Measurements from ENCODE around the gene MT4.

The MT4 gene

DNA sequence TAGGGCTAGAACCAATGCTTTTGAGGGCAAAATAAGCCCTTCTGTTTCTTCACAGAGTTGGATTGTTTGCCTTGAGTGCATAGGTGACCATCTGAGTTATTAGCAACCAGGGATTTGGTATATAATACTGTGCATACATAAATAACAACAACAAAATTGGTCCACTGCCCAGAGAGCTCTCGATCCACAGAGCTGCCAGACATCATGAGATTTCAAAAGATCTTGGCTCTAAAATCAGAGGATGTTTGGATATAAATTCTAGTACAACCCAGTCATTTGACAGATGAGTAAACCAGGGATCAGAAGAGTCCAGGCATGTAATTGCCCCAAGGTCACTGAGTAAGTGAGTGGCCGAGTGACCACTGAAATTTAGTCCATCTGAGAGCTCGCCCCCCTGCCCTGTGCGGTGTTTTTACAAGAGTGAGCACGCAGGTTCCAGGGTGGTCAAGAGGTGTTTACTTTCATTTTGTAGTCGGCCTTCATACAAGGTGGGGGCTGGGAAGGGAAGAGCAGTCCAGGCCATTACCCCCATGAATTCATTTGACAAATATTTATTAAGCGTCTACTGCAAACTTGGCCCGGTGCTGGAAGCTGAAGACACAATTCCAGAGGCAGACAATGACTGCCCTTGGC, 41.7 kb downstream of the MT4 start:
- H3K79me2 ChIP-seq (ENCODE audit: insufficient read depth, low read length), result no peaks in the 10 kb centered on the region
- H3K4me3 ChIP-seq (ENCODE audit: insufficient read depth, low read length, poor library complexity, severe bottlenecking), result no peak overlapping the region
- no peaks in the 10 kb centered on the region for H3F3A ChIP-seq (ENCODE audit: insufficient read depth)
- H2AFZ ChIP-seq (ENCODE audit: low read depth, low read length, severe bottlenecking), result no peak overlapping the region
- no peaks in the 10 kb centered on the region for H3K9me3 ChIP-seq (ENCODE audit: insufficient read depth, low read length)
- no peaks in the 10 kb centered on the region for H4K20me1 ChIP-seq (ENCODE audit: low read depth, low read length)
- H3K4me2 ChIP-seq (ENCODE audit: low read depth, low read length, poor library complexity, severe bottlenecking), result no peak overlapping the region
- no peak overlapping the region for H3K27ac ChIP-seq (ENCODE audit: low read depth, low read length)
- H3K27me3 ChIP-seq (ENCODE audit: low read length), result no peaks in the 10 kb centered on the region
- no peak for TF ChIP-seq EZH2phosphoT487 (conservative IDR thresholded peaks at IDR 0.05; ENCODE audit: low read length)
- TF ChIP-seq, protein P1, sequence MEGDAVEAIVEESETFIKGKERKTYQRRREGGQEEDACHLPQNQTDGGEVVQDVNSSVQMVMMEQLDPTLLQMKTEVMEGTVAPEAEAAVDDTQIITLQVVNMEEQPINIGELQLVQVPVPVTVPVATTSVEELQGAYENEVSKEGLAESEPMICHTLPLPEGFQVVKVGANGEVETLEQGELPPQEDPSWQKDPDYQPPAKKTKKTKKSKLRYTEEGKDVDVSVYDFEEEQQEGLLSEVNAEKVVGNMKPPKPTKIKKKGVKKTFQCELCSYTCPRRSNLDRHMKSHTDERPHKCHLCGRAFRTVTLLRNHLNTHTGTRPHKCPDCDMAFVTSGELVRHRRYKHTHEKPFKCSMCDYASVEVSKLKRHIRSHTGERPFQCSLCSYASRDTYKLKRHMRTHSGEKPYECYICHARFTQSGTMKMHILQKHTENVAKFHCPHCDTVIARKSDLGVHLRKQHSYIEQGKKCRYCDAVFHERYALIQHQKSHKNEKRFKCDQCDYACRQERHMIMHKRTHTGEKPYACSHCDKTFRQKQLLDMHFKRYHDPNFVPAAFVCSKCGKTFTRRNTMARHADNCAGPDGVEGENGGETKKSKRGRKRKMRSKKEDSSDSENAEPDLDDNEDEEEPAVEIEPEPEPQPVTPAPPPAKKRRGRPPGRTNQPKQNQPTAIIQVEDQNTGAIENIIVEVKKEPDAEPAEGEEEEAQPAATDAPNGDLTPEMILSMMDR (IDR thresholded peaks at IDR 0.05; ENCODE audit: insufficient read depth, low read length, poor library complexity, severe bottlenecking), result no peak
- no peak overlapping the region for H3K9ac ChIP-seq (ENCODE audit: low read length)
- no peaks in the 10 kb centered on the region for H3K36me3 ChIP-seq (ENCODE audit: low read length)
- no peaks in the 10 kb centered on the region for H3K9me2 ChIP-seq (replicated peaks; ENCODE audit: insufficient read depth, low read length)

DNA sequence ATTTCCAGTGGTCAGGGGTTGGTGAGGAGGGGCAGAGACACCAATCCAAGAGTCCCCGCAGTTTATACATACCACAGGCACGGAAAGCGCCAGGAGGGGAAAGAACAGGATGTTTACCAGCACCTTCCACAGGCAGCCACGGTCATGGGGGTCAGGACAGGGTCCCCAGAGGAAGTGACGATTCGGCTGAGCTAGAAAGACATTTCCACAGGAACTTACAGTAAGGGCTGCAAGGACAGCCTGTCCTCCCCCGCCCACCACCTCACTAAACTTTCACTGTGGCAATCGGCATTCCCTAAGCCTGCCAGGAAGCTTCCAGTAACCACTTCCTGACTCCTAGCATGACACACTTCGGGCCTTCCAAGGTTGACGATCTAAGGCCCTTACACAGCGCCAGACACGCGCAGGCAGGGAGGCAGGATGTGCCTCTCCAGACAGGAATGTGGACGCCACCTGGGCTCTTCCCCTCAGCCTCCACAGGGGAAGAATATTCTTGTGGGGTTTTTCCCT, 42.3 kb downstream of the MT4 start:
- Histone ChIP-seq H3K27ac (ENCODE audit: low read depth, low read length) (no peak overlapping the region), H3K9me2 (replicated peaks; ENCODE audit: insufficient read depth, low read length) (no peaks in the 10 kb centered on the region), H3K4me3 (ENCODE audit: insufficient read depth, low read length, poor library complexity, severe bottlenecking) (no peak overlapping the region), H3K79me2 (ENCODE audit: insufficient read depth, low read length) (no peaks in the 10 kb centered on the region), H3K4me2 (ENCODE audit: low read depth, low read length, poor library complexity, severe bottlenecking) (no peak overlapping the region), H2AFZ (ENCODE audit: low read depth, low read length, severe bottlenecking) (no peak overlapping the region), H3K9ac (ENCODE audit: low read length) (no peak overlapping the region), H3K36me3 (ENCODE audit: low read length) (no peaks in the 10 kb centered on the region), H3K9me3 (ENCODE audit: insufficient read depth, low read length) (no peaks in the 10 kb centered on the region), H4K20me1 (ENCODE audit: low read depth, low read length) (no peaks in the 10 kb centered on the region), H3K27me3 (ENCODE audit: low read length) (no peaks in the 10 kb centered on the region), H3F3A (ENCODE audit: insufficient read depth) (no peaks in the 10 kb centered on the region)
- TF ChIP-seq EZH2phosphoT487 (conservative IDR thresholded peaks at IDR 0.05; ENCODE audit: low read length), result no peak
- TF ChIP-seq, protein P1 (IDR thresholded peaks at IDR 0.05; ENCODE audit: insufficient read depth, low read length, poor library complexity, severe bottlenecking), result no peak

DNA sequence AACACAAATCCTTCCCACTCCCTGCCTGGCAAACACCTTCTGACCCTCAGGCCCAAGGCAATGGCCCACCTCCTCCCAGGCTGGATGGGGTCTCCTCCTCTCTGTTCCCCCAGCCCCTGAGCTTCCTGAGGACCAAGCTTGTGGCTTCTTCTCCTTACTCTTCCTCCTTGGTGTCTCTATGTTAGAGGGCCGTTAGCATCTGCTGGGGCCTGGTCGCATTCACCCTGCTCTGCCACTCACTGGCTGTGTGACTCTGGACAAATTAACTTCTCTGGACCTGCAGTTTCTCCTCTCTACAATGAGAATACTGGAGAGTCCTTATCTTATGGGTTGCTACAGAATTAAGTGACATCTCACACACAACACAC, 42.8 kb downstream of the MT4 start:
- Histone ChIP-seq H4K20me1 (ENCODE audit: low read depth, low read length) (no peaks in the 10 kb centered on the region), H3K27me3 (ENCODE audit: low read length) (no peaks in the 10 kb centered on the region), H3K4me3 (ENCODE audit: insufficient read depth, low read length, poor library complexity, severe bottlenecking) (no peak overlapping the region), H2AFZ (ENCODE audit: low read depth, low read length, severe bottlenecking) (no peak overlapping the region), H3K9ac (ENCODE audit: low read length) (no peak overlapping the region), H3F3A (ENCODE audit: insufficient read depth) (no peaks in the 10 kb centered on the region), H3K9me2 (replicated peaks; ENCODE audit: insufficient read depth, low read length) (no peaks in the 10 kb centered on the region), H3K4me2 (ENCODE audit: low read depth, low read length, poor library complexity, severe bottlenecking) (peak overlapping the region; percentile 75), H3K9me3 (ENCODE audit: insufficient read depth, low read length) (no peaks in the 10 kb centered on the region), H3K36me3 (ENCODE audit: low read length) (no peaks in the 10 kb centered on the region), H3K79me2 (ENCODE audit: insufficient read depth, low read length) (no peaks in the 10 kb centered on the region), H3K27ac (ENCODE audit: low read depth, low read length) (no peak overlapping the region)
- TF ChIP-seq, protein P1 (IDR thresholded peaks at IDR 0.05; ENCODE audit: insufficient read depth, low read length, poor library complexity, severe bottlenecking), result no peak
